GM18498 (cell line): ENCODE data around the gene SIN3B.
"Not testable (repeated sequence)": the region's sequence is repeated elsewhere in the genome, so short reads cannot be mapped to it uniquely, and the experiment has no call there.

ENCODE experiments used
- ATAC-seq: cut with Tn5 transposase; IDR thresholded peaks from one replicate; pipeline ENCODE4 v1.9.1; 2021; ENCODE audit warnings: mild to moderate bottlenecking, moderate library complexity; ENCODE audit not compliant: unreplicated experiment

The SIN3B gene, protein sequence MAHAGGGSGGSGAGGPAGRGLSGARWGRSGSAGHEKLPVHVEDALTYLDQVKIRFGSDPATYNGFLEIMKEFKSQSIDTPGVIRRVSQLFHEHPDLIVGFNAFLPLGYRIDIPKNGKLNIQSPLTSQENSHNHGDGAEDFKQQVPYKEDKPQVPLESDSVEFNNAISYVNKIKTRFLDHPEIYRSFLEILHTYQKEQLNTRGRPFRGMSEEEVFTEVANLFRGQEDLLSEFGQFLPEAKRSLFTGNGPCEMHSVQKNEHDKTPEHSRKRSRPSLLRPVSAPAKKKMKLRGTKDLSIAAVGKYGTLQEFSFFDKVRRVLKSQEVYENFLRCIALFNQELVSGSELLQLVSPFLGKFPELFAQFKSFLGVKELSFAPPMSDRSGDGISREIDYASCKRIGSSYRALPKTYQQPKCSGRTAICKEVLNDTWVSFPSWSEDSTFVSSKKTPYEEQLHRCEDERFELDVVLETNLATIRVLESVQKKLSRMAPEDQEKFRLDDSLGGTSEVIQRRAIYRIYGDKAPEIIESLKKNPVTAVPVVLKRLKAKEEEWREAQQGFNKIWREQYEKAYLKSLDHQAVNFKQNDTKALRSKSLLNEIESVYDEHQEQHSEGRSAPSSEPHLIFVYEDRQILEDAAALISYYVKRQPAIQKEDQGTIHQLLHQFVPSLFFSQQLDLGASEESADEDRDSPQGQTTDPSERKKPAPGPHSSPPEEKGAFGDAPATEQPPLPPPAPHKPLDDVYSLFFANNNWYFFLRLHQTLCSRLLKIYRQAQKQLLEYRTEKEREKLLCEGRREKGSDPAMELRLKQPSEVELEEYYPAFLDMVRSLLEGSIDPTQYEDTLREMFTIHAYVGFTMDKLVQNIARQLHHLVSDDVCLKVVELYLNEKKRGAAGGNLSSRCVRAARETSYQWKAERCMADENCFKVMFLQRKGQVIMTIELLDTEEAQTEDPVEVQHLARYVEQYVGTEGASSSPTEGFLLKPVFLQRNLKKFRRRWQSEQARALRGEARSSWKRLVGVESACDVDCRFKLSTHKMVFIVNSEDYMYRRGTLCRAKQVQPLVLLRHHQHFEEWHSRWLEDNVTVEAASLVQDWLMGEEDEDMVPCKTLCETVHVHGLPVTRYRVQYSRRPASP

DNA sequence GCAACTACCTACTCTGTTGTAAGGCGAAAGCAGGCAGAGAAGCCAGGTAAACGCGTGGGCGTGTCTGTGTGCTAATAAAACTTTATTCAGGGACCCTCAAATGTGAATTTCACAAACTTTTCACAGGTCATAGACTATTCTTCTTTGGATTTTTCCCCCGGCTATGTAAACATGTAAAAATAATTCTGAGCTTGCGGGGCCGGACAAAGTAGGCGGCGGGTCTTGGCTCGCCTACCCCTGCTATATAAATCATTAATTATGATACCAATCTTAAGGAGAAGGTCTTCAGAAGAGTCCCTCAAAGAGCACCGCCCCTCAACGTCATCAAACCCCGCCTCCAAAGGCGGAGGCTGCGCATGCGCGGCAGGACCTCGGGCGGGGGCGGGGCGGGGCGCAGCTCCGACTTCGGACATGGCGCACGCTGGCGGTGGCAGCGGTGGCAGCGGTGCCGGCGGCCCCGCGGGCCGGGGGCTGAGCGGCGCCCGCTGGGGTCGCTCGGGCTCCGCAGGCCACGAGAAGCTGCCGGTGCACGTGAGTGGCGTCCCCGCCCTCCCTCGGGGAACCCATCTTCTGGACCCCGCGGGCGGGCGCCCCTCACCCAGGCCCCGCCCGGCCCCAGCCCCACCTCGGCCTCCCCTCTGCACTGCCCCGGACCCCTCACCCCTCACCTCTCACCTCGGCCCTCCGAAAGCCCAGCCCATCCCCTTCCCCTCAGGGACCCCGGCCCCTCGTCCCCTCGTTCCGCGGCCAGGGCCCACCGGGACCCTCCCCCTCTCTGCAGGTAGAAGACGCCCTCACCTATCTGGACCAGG, at the start of gene SIN3B:
TSS of gene SIN3B (plus strand) at position 389 of the 812 bp plus-strand sequence. CDS start at position 412, 23 bp downstream.
- peak; percentile 76 for ATAC-seq

DNA sequence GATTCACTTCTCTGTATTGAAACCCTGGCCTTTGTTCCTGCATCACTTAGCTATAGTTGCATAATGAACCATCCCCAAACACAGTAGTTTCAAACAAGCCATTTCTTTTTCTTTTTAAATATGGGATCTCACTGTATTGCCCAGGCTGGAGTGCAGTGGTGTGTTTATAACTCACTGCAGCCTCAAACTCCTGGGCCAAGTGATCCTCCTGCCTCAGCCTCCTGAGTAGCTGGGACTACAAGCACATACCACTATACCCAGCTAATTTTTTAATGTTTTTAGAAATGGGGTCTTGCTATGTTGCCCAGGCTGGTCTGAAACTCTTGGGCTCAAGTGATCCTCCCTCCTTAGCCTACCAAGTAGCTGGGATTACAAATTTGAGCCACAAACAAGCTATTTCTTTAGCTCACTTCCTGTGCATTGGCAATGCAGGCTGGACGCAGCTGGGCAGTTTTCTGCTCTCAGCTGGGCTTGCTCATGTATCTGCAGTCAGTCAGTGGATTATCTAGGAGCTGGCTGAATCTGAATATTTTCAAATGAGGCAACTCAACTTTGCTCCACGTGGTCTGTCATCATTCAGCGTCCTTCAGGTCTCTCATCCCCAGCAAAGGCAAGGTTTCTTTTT, 49.5 kb upstream of the SIN3B start:
- ATAC-seq = no peak

DNA sequence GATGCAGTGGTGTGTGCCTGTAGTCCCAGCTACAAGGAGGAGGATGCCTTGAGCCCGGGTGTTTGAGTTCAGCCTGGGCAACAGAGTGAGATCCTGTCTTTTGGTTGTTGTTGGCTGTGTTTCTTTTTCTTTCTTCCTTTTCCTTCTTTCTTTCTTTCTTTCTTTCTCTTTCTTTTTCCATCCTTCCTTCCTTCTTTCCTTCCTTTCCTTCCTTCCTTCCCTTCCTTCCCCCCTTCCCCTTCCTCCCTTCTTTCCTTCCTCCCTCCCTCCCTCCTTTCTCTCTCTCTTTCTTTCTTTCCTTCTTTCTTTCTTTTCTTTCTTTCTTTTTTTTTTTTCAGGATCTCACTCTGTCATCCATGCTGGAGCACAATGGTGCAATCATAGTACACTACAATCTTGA, 46.5 kb upstream of the SIN3B start:
- no peak for ATAC-seq

DNA sequence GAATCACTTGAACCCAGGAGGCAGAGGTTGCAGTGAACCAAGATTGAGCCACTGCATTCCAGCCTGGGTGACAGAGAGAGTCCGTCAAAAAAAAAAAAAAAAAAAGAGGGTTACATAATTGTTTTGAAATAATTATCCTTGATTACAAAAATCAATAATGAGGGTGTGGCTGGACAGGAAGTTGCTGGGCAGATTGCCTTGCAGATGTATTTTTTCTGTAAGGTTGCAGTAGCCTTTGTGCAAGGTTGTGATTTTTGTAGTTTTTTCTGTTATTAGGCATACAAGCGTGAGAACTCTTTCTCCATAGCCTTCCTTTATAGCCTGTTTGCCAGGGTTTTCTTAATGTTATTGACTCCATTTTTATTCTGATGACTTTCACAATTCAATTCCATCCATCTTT, 40.7 kb upstream of the SIN3B start:
- no peak for ATAC-seq

DNA sequence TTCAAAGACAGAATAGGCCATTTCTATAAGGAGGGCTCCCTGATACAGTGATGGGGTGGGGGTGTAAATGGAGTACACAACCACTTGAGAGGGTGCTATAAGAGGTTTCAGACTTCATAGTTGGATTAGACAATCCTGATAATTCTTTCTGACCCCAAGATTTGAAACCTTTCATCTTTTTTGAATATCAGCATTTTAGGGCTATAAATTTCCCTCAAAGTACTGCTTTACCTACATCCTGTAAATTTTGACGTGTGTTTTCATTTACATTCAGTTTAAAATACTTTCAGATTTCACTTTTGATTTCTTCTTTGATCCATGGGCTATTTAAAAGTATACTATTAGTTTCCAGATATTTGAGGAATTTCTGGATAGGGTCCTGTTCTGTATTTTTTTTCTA, 40.0 kb upstream of the SIN3B start:
- no peak for ATAC-seq

DNA sequence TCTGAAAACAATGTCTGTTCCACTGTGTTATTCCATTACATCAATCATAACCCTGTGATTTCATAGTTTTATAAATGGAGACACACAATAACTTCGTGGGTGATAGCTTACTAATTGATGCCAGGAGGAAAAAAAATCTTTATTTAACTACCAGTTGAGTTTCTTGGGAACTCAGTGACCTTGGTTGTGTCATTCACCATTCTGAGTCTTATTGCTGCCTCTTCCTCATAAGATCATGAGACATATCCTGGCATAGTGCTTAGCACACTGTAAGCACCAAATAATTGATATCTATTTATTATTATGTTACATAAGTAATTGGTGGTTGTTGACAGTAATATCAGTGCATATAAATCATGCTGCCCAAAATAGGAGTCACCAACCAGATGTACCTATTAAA, 39.1 kb upstream of the SIN3B start:
- no peak for ATAC-seq

DNA sequence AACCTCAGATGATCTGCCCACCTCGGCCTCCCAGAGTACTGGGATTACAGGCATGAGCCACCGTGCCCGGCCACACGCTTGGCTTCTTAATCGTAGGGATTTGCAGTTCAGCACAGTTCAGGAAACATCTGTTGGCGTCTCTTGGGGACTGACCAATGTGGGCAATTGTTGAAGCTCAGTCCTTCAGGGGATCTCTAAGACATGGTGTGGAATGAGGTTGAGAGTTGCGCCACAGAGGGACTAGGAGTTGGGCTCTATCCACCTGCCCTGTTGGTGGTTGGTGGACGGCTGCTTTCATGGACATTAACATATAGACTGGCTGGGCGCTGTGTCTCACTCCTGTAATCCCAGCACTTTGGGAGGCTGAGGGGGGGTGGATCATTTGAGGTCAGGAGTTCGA, 37.3 kb upstream of the SIN3B start:
- no peak for ATAC-seq

DNA sequence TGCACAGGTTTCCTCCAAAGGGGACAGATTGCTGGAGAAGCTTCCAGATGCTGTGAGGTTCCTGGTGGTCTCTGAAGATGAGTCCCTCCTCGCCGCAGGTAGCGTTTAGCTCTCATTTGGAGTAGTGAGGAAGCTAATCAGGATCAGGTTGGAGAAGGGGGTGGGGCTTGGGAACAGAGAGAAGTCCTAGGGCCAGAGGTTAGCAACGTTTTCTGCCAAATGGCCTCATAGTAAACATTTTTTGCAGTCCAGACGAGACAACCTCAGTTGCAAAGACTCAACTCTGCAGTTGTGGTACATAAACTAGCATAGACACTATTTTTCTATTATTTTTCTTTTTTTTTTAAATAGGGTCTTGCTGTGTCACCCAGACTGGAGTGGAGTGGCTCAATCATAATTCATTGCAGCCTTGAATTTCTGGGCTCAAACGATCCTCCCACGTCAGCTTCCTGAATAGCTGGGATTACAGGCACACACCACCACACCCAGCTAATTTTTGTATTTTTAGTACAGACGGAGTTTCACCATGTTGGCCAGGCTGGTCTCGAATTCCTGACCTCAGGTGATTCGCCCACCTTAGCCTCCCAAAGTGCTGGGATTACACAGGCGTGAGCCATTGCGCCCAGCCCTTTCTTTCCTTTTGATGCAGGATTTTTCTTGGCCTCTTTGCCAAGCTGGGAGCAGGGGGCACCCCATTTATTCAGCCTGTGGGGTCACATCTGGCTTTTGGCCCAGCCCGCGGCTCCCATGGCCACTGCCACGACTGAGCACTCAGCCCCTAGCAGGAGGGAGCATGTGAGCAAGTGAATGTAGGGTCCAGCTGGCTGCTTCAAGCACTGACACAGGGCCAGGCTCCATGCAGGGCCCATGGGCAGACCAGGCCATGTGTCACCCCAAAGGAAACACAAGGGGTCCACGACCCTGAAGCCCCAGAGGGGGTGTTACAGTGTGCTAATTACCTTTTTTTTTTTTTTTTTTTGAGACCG, 34.4 kb upstream of the SIN3B start:
- no peak for ATAC-seq

DNA sequence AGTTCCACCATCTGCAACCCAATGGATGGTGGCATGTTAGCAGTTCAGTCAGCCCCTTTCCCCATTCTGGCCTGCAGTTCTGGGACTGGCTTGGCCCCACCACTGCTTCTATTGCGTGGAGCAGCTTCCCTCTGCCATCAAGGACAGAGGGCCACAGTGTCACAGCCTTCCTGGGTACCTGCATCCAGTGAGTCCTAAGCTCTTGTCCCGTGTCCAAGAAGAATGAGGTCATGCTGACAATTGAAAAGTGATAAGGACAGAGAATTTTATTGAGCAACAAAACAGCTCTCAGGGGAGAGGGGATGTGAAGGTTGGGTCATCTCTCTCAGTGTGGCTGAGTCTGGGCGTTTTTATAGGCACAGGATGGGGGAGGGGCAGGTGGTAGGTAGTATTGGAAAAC, 33.5 kb upstream of the SIN3B start:
- no peak for ATAC-seq

DNA sequence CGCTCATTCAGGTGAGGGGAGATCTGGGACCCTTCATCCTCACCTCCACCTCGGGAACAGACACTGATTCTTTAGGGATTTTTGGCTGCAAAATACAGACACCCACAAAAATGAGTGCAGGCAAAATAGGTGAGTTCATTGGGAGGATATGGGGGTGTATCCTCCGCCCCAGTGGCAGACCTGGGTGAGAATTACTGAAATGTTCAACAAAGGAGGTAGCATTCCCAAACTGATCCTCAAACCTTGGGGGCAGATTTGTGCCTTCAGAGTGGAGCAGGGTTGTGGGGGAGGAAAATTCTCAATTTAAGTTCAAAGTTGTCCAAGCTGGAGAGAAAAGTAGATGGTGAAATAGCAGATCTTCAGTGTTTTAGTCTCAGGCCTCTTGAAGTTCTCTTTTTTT, 31.3 kb upstream of the SIN3B start:
- ATAC-seq = no peak

DNA sequence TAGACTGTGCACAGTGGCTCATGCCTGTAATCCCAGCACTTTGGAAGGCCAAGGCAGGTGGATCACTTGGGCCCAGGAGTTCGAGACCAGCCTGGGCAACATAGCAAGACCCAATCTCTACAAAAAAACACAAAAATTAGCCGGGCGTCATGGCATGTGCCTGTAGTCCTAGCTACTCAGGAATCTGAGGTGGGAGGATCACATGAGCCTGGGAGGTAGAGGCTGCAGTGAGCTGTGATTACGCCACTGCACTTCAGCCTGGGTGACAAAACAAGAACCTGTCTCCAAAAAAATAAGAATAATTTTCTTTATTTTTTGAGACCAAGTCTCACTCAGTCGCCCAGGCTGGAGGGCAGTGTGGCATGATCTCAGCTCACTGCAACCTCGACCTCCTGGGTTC, 30.9 kb upstream of the SIN3B start:
- not testable (repeated sequence) for ATAC-seq

DNA sequence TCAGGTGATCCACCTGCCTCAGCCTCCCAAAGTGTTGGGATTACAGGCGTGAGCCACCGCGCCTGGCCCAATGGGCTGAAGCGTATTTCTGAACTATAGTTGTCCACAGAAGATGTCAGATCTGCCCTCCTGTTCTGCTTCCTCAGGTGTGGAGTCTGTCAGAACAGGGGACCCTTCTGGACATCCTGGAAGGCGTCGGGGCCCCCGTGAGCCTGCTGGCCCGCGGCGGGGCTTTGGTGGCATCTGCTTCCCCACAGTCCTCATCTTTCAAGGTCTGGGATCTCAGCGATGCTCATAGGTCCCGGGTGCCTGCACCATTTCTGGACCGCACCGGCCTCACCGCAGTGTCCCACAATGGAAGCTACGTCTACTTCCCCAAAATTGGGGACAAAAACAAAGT, 29.5 kb upstream of the SIN3B start:
- no peak for ATAC-seq

DNA sequence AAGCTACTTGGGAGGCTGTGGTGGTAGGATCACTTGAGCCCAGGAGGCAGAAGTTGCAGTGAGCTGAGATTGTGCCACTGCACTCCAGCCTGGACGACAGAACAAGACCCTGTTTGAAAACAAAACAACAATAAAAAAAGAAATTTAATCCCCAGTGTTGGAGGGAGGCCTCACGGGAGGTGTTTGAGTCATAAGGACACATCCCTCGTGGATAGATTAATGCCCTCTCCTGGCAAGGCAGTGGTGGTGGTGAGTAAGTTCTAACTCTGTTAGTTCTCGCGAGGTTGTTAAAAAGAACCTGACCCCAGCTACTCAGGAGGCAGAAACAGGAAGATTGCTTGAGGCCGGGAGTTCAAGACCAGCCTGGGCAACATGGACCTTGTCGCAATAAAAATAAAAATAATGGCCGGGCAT, 27.6 kb upstream of the SIN3B start:
- ATAC-seq = no peak

DNA sequence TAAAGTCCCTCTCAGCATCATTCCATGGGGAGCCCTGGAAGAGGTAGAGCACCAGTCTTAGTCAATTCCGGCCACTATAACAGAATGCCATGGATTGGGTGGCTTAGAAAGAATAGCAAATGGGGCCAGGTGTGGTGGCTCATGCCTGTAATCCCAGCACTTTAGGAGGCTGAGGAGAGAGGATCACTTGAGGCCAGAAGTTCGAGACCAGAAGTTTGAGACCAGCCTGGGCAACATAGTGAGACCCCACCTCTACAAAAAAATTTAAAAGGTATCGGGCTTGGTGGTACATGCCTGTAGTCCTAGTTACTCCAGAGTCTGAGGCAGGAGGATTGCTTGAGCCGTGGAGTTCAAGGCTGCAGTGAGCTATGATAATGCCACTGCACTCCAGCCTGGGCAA, 25.0 kb upstream of the SIN3B start:
- ATAC-seq = no peak

DNA sequence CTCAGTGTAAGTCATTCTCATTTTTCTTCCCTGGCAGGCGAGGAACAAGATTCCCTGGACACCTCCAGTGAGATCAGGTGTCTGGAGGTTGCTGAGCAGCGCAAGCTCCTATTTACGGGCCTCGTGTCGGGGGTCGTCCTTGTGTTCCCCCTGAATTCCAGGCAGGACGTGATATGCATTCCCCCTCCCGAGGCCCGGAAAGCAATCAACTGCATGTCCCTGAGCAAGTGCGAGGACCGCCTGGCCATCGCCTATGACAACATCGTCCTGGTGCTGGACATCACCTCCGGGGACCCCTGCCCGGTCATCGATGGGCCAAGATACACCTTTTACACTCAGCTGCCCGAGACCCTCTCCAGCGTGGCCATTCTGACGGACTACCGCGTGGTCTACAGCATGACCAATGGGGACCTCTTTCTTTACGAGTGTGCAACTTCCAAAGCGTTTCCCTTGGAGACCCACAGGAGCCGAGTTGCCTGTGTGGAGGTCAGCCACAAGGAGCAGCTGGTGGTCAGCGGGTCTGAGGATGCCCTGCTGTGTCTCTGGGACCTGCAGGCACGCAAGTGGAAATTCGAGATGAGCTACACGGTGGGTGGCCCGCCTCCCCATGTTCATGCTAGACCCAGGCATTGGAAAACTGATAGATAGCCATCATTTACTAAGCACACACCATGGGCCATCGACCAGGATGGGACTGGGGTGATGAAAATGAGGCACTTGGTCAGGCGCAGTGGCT, 21.5 kb upstream of the SIN3B start:
- no peak for ATAC-seq

DNA sequence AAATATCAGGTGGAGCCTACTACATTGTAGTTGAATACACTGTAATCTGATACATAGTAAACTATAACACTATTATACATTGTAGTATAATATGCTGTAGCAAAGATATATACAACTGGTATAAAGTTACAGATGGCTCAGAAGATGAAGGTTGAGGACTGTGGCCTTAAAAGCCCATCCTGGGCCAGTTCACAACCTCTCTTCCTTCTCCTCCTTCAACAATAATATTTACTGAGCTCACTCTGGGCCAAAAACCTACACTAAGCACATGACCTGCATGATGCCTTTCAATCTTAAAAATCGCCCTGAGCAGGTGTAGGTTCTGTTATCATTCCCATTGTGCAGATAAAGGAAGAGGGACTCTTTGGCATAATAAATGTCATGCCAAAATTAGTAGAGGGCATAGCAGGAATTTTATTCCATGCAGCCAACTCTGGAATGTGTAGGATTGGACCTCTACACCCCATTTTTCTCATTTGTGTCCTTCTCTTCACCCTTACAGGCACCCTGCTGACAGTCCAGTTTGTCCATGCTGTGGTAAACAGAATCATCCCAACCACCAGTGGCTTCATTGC, 14.6 kb upstream of the SIN3B start:
- ATAC-seq = no peak

DNA sequence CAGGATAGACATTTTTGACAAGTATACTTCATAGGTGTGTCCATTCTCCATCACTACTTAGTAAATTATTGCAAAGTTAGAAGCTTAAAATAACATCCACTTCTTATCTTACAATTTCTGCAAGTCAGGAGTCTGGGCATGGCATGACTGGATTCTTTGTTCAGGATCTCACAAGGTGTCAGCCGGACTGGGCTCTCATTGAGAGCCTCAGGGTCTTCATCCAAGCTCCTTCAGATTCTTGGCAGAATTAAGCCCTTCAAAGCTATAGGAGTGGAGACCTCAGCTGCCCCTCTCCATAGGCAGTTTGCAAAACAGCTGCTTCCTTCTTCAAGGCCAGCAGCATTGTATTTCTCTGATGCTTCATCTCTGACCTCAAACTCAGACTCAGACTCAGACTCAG, 9.1 kb upstream of the SIN3B start:
- no peak for ATAC-seq

DNA sequence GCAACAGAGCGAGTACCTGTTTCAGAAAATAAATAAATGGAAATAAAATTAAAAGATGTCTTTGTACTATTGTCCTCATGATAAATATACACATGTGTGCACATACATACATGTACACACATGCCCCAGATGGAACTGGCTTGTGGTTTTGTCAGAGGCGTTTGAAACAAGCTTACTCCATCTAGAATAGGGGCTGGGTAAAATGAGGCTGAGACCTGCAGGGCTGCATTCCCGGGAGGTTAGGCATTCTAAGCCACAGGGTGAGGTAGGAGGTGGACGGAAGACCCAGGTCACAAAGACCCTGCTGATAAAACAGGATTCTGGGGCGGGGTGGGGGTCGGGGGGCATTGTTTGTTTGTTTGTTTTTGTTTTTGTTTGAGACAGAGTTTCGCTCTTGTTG, 8.1 kb upstream of the SIN3B start:
- no peak for ATAC-seq
